Nephron (organoid): ENCODE data around the gene DUSP23.

Experiments used
- H3K27ac Mint-ChIP-seq, 3 experiments: 2 replicates each; pipeline ENCODE4 v1.8.0; 2020; ENCODE audit warnings: mixed read lengths in 3 of 3, mild to moderate bottlenecking in 2 of 3, moderate library complexity in 1 of 3
- H3K27me3 Mint-ChIP-seq: 2 replicates; pipeline ENCODE4 v1.8.0; 2021; ENCODE audit warnings: low read depth, mild to moderate bottlenecking, moderate library complexity, mixed read lengths
- H3K36me3 Mint-ChIP-seq: 2 replicates; pipeline ENCODE4 v1.8.0; 2020; ENCODE audit warnings: low read depth, mixed read lengths
- H3K4me1 Mint-ChIP-seq: 2 replicates; pipeline ENCODE4 v1.8.0; 2020; ENCODE audit warnings: mixed read lengths
- H3K4me3 Mint-ChIP-seq, 3 experiments: 2 replicates each; pipeline ENCODE4 v1.8.0; 2020; ENCODE audit warnings: mild to moderate bottlenecking in 3 of 3, mixed read lengths in 3 of 3, moderate library complexity in 2 of 3
- H3K9me3 Mint-ChIP-seq: 2 replicates; pipeline ENCODE4 v1.8.0; 2020; ENCODE audit warnings: mixed read lengths
- TF ChIP-seq, protein P1 (sequence below), 3 experiments: fragments of 200-600 bp; sonication (generic); IDR thresholded peaks; one replicate each; pipeline ENCODE4 v1.5.0; 2021; ENCODE audit warnings: antibody characterized with exemption in 3 of 3; ENCODE audit not compliant: unreplicated experiment in 3 of 3

DUSP23 gene

DNA sequence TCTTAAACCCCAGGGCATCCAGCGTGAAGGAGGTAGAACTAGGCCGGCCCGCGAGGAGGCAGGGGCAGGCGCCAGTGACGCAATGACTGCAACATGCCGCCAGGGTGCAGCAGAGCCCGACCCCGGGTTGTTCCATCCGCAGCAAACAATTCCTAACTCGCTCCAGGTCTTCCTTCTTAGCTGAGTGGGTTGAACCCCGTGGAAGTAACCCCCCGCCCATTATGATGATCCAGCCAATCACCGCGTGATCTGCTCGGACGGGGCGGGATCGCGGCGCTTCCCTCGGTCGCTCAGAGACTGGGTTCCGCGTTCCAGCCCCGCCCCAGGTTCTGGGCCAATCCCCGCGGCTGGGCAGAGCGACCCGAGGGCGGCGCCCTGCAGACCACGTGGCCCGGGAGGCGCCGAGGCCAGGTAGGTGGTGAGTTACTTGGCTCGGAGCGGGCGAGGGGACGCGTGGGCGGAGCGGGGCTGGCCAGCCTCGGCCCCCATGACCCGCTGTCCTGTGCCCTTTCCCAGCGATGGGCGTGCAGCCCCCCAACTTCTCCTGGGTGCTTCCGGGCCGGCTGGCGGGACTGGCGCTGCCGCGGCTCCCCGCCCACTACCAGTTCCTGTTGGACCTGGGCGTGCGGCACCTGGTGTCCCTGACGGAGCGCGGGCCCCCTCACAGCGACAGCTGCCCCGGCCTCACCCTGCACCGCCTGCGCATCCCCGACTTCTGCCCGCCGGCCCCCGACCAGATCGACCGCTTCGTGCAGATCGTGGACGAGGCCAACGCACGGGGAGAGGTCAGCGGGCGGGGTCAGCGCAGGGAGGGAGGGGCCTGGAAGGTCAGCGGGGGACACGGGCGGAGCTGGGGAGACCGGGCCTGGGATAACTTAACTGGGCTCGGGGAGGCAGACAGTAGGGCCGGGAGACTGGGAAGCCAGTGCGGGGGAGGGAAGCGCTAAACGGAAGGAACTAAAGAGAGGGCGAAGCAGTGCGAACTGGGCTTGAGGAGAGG lies at the start of gene DUSP23:
Gene DUSP23, plus strand, starts transcription at position 380 of the 1,000 bp plus-strand sequence. Its CDS starts 139 bp downstream, at position 519.
- Mint-ChIP-seq H3K27ac (peak within 1 kb of the TSS; percentile 7 to 67 (median 39)), H3K4me3 (peak within 1 kb of the TSS; percentile 79 to 84 (median 82)), H3K4me1 (peaks cover 12% of the 10 kb centered on the region), H3K36me3 (no peaks in the 10 kb centered on the region), H3K27me3 (no peaks in the 10 kb centered on the region), H3K9me3 (no peaks in the 10 kb centered on the region)
- TF ChIP-seq, protein P1, sequence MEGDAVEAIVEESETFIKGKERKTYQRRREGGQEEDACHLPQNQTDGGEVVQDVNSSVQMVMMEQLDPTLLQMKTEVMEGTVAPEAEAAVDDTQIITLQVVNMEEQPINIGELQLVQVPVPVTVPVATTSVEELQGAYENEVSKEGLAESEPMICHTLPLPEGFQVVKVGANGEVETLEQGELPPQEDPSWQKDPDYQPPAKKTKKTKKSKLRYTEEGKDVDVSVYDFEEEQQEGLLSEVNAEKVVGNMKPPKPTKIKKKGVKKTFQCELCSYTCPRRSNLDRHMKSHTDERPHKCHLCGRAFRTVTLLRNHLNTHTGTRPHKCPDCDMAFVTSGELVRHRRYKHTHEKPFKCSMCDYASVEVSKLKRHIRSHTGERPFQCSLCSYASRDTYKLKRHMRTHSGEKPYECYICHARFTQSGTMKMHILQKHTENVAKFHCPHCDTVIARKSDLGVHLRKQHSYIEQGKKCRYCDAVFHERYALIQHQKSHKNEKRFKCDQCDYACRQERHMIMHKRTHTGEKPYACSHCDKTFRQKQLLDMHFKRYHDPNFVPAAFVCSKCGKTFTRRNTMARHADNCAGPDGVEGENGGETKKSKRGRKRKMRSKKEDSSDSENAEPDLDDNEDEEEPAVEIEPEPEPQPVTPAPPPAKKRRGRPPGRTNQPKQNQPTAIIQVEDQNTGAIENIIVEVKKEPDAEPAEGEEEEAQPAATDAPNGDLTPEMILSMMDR (IDR thresholded peaks at IDR 0.05; ENCODE audit: unreplicated experiment in 3 of 3), result peak; percentile 94 to 97 (median 96)

DNA sequence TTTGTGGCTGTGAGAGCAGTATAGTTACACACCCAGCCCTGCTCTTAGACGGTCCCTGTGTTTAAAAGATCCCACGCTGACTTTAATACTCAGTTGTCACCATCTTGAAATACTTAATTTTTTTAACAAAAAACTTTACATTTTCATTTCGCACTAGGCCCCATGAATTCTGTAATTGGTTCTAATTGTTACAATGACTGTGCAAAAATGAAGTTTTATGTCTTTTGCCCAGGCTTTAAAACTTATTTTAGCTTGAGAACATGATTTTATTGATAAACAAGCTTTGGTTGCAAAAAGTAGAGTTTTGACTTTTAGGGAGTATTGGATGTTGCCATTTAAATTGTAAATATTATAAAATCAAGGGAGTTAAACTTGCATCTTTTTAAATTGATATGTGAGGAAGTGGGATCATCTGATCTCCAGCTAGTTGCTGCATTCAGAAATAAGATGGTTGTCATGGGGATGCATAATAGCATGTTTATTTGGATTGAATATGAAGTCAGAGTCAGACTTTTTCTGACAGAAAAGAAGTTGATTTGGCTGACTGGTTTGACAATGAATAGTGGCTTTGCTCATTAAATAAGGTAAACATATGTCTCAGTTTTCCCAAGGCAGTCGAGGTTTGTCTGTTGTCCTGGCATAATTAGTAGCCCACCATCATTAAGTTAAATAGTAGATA lies 43.4 kb upstream of the DUSP23 start:
- H3K36me3 Mint-ChIP-seq, result no peaks in the 10 kb centered on the region
- TF ChIP-seq, protein P1 (IDR thresholded peaks at IDR 0.05; ENCODE audit: unreplicated experiment in 3 of 3), result no peak
- H3K4me1 Mint-ChIP-seq, result no peaks in the 10 kb centered on the region
- peaks cover 2% of the 10 kb centered on the region for H3K9me3 Mint-ChIP-seq
- no peak overlapping the region for H3K27ac Mint-ChIP-seq
- H3K27me3 Mint-ChIP-seq, result no peaks in the 10 kb centered on the region
- H3K4me3 Mint-ChIP-seq, result no peak overlapping the region

DNA sequence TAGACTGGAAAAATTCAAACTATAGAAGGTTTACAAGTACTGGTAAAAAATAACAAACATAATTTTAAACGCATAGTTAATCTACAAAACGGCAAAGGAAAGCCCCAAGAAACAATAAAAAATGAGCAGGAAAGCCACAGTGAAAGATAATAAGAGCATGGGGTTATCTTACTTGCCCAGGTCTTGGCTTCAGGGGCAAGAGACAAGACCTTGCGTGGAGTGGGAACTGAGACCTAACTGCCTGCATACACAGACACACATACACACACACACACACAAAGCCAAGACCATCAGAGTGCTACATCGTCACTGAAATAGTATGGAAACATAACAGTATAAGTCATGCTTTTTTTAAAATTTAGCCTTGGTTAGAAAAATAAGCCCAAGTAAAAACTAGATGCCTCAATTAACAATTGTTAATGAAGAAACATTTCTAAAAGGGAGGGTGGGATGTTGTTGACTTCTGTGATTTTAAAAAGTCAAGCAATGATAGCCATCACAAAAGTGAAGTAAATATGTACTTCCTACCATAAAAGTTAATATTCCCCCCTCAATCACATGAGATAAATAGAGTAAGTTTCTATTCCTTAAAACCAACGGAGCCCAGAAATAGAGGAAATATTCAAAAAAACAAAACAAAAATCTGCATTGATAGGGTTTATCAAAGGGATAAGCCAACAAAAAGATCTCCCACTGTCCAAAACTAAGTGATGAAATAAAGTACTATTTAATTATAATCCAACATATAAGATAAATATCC lies 36.9 kb upstream of the DUSP23 start:
- Mint-ChIP-seq H3K27ac (no peak overlapping the region), H3K4me3 (no peak overlapping the region), H3K4me1 (no peaks in the 10 kb centered on the region), H3K36me3 (no peaks in the 10 kb centered on the region), H3K9me3 (no peaks in the 10 kb centered on the region), H3K27me3 (peaks cover 4% of the 10 kb centered on the region)
- TF ChIP-seq, protein P1 (IDR thresholded peaks at IDR 0.05; ENCODE audit: unreplicated experiment in 3 of 3), result no peak

DNA sequence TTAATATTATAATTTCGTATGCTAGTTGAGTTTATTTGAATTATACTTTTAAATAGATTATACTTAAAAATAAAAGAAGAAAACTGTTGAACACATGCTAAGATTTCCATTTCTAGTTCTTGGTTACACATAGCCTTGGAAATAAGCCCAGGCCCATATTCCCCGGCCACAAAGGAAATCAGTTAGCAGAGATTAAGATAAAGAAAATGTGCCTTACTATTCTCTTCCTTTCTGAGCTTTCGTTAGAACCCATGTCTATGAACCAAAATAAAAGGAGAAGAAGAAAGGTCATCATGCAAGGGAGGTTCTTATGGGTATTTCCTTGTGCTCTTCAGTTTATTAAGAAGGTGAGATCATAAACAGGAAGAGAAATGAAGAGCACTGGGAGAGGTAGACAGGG lies 34.1 kb upstream of the DUSP23 start:
- no peak overlapping the region for H3K27ac Mint-ChIP-seq
- H3K27me3 Mint-ChIP-seq, result peaks cover 4% of the 10 kb centered on the region
- H3K4me3 Mint-ChIP-seq, result no peak overlapping the region
- no peaks in the 10 kb centered on the region for H3K4me1 Mint-ChIP-seq
- H3K9me3 Mint-ChIP-seq, result no peaks in the 10 kb centered on the region
- TF ChIP-seq, protein P1 (IDR thresholded peaks at IDR 0.05; ENCODE audit: unreplicated experiment in 3 of 3), result no peak
- no peaks in the 10 kb centered on the region for H3K36me3 Mint-ChIP-seq

DNA sequence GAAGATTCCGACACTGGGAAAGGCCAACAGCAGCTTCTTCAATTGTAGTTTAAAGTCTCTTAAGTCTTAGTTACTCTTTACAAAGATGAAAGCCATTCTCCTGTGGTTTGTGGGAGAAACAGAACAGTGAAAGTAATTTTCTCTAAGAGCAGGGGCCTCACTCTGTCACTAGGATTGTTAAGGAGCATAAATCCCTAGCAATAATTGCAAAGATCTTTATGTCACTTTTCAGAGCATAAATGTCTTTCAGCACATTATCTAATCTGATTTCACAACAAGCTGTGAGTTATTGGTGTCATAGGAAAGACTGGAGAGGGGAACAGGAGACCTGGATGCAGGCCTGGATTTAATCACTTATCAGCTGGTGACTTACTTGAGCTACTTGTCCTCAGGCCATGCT lies 32.4 kb upstream of the DUSP23 start:
- H3K4me1 Mint-ChIP-seq, result no peaks in the 10 kb centered on the region
- no peaks in the 10 kb centered on the region for H3K36me3 Mint-ChIP-seq
- no peak overlapping the region for H3K27ac Mint-ChIP-seq
- no peaks in the 10 kb centered on the region for H3K9me3 Mint-ChIP-seq
- H3K27me3 Mint-ChIP-seq, result peaks cover 4% of the 10 kb centered on the region
- H3K4me3 Mint-ChIP-seq, result no peak overlapping the region
- TF ChIP-seq, protein P1 (IDR thresholded peaks at IDR 0.05; ENCODE audit: unreplicated experiment in 3 of 3), result no peak
